DOHH2 (cell line): ENCODE results near the gene IRAK2.

ENCODE experiments used
- H3F3A ChIP-seq: fragments of 200-600 bp; sonication (generic), shearing (Covaris generic); 2 replicates; pipeline ENCODE4 v1.6.0; 2016; ENCODE audit warnings: antibody characterized with exemption, mild to moderate bottlenecking; ENCODE audit not compliant: control insufficient read depth, insufficient read depth
- H3K27ac ChIP-seq: fragments of 200-600 bp; sonication (generic); 2 replicates; pipeline ENCODE4 v1.5.1; 2014; ENCODE audit warnings: low read depth, mild to moderate bottlenecking, low read length, moderate library complexity
- H3K27me3 ChIP-seq: fragments of 200-600 bp; sonication (generic); 2 replicates; pipeline ENCODE4 v1.6.1; 2014; ENCODE audit warnings: mild to moderate bottlenecking, low read length, mixed read lengths; ENCODE audit not compliant: control insufficient read depth
- H3K36me3 ChIP-seq: fragments of 200-600 bp; sonication (generic); 2 replicates; pipeline ENCODE4 v1.6.1; 2014; ENCODE audit warnings: mild to moderate bottlenecking, low read length, moderate library complexity, mixed read lengths; ENCODE audit not compliant: control insufficient read depth
- H3K4me1 ChIP-seq: fragments of 200-600 bp; sonication (generic); 2 replicates; pipeline ENCODE4 v1.6.1; 2014; ENCODE audit warnings: mild to moderate bottlenecking, low read length, mixed read lengths; ENCODE audit not compliant: control insufficient read depth
- H3K4me2 ChIP-seq: fragments of 200-600 bp; sonication (generic); 2 replicates; pipeline ENCODE4 v1.6.0; 2014; ENCODE audit warnings: mild to moderate bottlenecking, low read length, moderate library complexity
- H3K4me3 ChIP-seq: fragments of 200-600 bp; sonication (generic); 2 replicates; pipeline ENCODE4 v1.5.1; 2014; ENCODE audit warnings: mild to moderate bottlenecking, low read length, mixed read lengths
- H3K79me2 ChIP-seq: fragments of 200-600 bp; sonication (generic); 2 replicates; pipeline ENCODE4 v1.6.1; 2014; ENCODE audit warnings: mild to moderate bottlenecking, low read length, mixed read lengths; ENCODE audit not compliant: control insufficient read depth
- H3K9me2 ChIP-seq: fragments of 200-600 bp; sonication (generic); replicated peaks from 2 replicates; pipeline ENCODE4 v1.6.1; 2014; ENCODE audit warnings: mild to moderate bottlenecking, low read length, mixed read lengths; ENCODE audit not compliant: control insufficient read depth
- H3K9me3 ChIP-seq: fragments of 200-600 bp; sonication (generic); 2 replicates; pipeline ENCODE4 v1.6.1; 2014; ENCODE audit warnings: antibody characterized with exemption, low read length, mixed read lengths; ENCODE audit not compliant: control insufficient read depth, insufficient read depth
- H4K20me1 ChIP-seq: fragments of 200-600 bp; sonication (generic); 2 replicates; pipeline ENCODE4 v1.6.0; 2014; ENCODE audit warnings: low read depth, mild to moderate bottlenecking, antibody characterized with exemption, low read length, moderate library complexity; ENCODE audit not compliant: control insufficient read depth, insufficient read depth
- EZH2phosphoT487 ChIP-seq: fragments of 200-600 bp; sonication (generic); IDR thresholded peaks from 2 replicates; pipeline ENCODE4 v1.6.1; 2017; ENCODE audit warnings: borderline replicate concordance, mild to moderate bottlenecking, antibody characterized with exemption, low read length, moderate library complexity, mixed read lengths
- TF ChIP-seq, protein P1 (sequence below): fragments of 200-600 bp; sonication (generic); IDR thresholded peaks from one replicate; pipeline ENCODE4 v1.5.1; 2014; ENCODE audit warnings: antibody characterized with exemption, mild to moderate bottlenecking, low read depth, low read length; ENCODE audit not compliant: poor library complexity, severe bottlenecking

IRAK2 gene

GRCh38 chr3:10249833-10250232, 85.1 kb downstream of the IRAK2 start:
- peaks cover 16% of the 10 kb centered on the region; the same call in 1 of the 2 replicates for H4K20me1 ChIP-seq
- TF ChIP-seq, protein P1, sequence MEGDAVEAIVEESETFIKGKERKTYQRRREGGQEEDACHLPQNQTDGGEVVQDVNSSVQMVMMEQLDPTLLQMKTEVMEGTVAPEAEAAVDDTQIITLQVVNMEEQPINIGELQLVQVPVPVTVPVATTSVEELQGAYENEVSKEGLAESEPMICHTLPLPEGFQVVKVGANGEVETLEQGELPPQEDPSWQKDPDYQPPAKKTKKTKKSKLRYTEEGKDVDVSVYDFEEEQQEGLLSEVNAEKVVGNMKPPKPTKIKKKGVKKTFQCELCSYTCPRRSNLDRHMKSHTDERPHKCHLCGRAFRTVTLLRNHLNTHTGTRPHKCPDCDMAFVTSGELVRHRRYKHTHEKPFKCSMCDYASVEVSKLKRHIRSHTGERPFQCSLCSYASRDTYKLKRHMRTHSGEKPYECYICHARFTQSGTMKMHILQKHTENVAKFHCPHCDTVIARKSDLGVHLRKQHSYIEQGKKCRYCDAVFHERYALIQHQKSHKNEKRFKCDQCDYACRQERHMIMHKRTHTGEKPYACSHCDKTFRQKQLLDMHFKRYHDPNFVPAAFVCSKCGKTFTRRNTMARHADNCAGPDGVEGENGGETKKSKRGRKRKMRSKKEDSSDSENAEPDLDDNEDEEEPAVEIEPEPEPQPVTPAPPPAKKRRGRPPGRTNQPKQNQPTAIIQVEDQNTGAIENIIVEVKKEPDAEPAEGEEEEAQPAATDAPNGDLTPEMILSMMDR: no peak
- no peak for TF ChIP-seq EZH2phosphoT487
- H3K79me2 ChIP-seq: peaks cover 71% of the 10 kb centered on the region
- no peaks in the 10 kb centered on the region; the same call in 1 of the 2 replicates for H3F3A ChIP-seq
- peaks cover 68% of the 10 kb centered on the region for H3K36me3 ChIP-seq
- peak overlapping the region; percentile 95 for H3K4me2 ChIP-seq
- H3K27ac ChIP-seq: peak overlapping the region; percentile 76; the same call in 1 of the 2 replicates
- peaks cover 48% of the 10 kb centered on the region for H3K4me1 ChIP-seq
- H3K27me3 ChIP-seq: no peaks in the 10 kb centered on the region
- H3K9me2 ChIP-seq: no peaks in the 10 kb centered on the region
- H3K9me3 ChIP-seq: peaks cover 11% of the 10 kb centered on the region; the same call in 1 of the 2 replicates
- H3K4me3 ChIP-seq: peak overlapping the region; percentile 96

GRCh38 chr3:10251006-10251405, 86.3 kb downstream of the IRAK2 start:
- H3K36me3 ChIP-seq: peaks cover 68% of the 10 kb centered on the region
- H3K27ac ChIP-seq: no peak overlapping the region
- H3K9me2 ChIP-seq: no peaks in the 10 kb centered on the region
- H3F3A ChIP-seq: no peaks in the 10 kb centered on the region; the same call in 1 of the 2 replicates
- H4K20me1 ChIP-seq: peaks cover 16% of the 10 kb centered on the region; the same call in 1 of the 2 replicates
- peaks cover 83% of the 10 kb centered on the region for H3K79me2 ChIP-seq
- H3K4me2 ChIP-seq: peak overlapping the region; percentile 95
- H3K4me3 ChIP-seq: peak overlapping the region; percentile 96
- TF ChIP-seq, protein P1: no peak
- no peak for TF ChIP-seq EZH2phosphoT487
- H3K9me3 ChIP-seq: peaks cover 3% of the 10 kb centered on the region; the same call in 1 of the 2 replicates
- peaks cover 48% of the 10 kb centered on the region for H3K4me1 ChIP-seq
- no peaks in the 10 kb centered on the region for H3K27me3 ChIP-seq

- no peak overlapping the region for H3K27ac ChIP-seq
- H3K4me1 ChIP-seq: peaks cover 38% of the 10 kb centered on the region
- H3F3A ChIP-seq: no peaks in the 10 kb centered on the region; the same call in 1 of the 2 replicates
- peaks cover 97% of the 10 kb centered on the region for H3K79me2 ChIP-seq
- H3K4me3 ChIP-seq: no peak overlapping the region; the same call in 1 of the 2 replicates
- H3K27me3 ChIP-seq: no peaks in the 10 kb centered on the region
- H3K4me2 ChIP-seq: peak overlapping the region; percentile 12; the same call in 1 of the 2 replicates
- H3K36me3 ChIP-seq: peaks cover 75% of the 10 kb centered on the region
- H4K20me1 ChIP-seq: peaks cover 16% of the 10 kb centered on the region; the same call in 1 of the 2 replicates
- H3K9me3 ChIP-seq: no peaks in the 10 kb centered on the region
- H3K9me2 ChIP-seq: no peaks in the 10 kb centered on the region
- TF ChIP-seq, protein P1: no peak
Measured at GRCh38 chr3:10253731-10254130, 89.0 kb downstream of the IRAK2 start.
